Fibroblast of mammary gland (primary cell): ENCODE results near the gene C1QL3.

ENCODE experiments used
- DNase-seq: peaks from one replicate; pipeline ENCODE4 v3.0.0-alpha.2; 2010; ENCODE audit warnings: low read depth
- H3K4me3 ChIP-seq: 2 replicates; pipeline ENCODE4 v1.5.1; 2011; ENCODE audit warnings: low read depth, mild to moderate bottlenecking, low read length, moderate library complexity; ENCODE audit not compliant: control insufficient read depth
- TF ChIP-seq, protein P1 (sequence below): conservative IDR thresholded peaks from 2 replicates; pipeline ENCODE4 v1.5.1; 2011; ENCODE audit warnings: low read depth, low read length, inconsistent platforms; ENCODE audit not compliant: control insufficient read depth, insufficient read depth

The C1QL3 gene

DNA sequence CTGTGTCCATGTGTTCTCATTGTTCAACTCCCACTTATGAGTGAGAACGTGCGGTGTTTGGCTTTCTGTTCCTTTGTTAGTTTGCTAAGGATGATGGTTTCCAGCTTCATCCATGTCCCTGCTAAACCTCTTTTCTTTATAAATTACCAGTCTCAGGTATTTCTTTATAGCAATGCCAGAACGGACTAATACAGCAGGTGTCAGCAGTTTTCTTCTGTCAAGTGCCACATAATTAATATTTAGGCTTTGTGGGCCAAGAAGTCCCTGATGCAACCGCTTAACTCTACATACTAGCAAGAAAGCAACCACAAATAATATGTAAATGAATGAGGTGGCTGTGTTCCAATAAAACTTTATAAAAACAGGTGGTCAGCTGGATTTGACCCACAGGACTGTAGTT lies 26.3 kb upstream of the C1QL3 start:
- DNase-seq = no peak
- TF ChIP-seq, protein P1, sequence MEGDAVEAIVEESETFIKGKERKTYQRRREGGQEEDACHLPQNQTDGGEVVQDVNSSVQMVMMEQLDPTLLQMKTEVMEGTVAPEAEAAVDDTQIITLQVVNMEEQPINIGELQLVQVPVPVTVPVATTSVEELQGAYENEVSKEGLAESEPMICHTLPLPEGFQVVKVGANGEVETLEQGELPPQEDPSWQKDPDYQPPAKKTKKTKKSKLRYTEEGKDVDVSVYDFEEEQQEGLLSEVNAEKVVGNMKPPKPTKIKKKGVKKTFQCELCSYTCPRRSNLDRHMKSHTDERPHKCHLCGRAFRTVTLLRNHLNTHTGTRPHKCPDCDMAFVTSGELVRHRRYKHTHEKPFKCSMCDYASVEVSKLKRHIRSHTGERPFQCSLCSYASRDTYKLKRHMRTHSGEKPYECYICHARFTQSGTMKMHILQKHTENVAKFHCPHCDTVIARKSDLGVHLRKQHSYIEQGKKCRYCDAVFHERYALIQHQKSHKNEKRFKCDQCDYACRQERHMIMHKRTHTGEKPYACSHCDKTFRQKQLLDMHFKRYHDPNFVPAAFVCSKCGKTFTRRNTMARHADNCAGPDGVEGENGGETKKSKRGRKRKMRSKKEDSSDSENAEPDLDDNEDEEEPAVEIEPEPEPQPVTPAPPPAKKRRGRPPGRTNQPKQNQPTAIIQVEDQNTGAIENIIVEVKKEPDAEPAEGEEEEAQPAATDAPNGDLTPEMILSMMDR = no peak
- no peak overlapping the region for H3K4me3 ChIP-seq

DNA sequence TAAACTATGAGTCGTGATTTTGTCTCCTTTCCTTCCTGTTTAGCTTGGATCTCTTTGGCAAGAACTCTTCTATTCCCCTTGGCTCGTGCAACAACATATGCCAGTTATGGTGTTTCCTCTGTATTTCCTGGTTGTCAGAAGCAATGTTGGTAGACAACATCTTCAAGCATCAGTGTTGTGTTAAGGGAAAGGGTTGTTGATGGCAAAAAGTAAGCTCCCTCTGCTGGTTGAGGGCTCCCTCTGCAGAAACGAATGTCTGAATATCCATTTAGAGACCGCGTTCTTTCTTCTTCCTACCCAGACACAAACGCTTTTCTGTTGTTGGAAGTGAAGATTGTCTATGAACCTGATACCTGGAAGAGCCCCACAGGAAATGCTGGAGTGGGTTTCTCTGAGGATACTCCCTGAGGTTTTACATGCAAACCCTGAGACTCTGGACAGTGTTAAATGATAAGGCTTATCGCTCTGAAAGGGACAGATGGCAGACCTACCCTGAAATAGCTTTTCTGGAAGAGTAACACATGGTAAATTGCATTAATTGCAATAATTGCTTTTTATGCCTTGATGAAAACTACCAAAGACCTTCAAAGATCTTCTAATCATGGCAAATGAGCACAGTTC lies 23.5 kb upstream of the C1QL3 start:
- peak; percentile 52 for DNase-seq
- no peak overlapping the region for H3K4me3 ChIP-seq
- TF ChIP-seq, protein P1 = peak; percentile 79

DNA sequence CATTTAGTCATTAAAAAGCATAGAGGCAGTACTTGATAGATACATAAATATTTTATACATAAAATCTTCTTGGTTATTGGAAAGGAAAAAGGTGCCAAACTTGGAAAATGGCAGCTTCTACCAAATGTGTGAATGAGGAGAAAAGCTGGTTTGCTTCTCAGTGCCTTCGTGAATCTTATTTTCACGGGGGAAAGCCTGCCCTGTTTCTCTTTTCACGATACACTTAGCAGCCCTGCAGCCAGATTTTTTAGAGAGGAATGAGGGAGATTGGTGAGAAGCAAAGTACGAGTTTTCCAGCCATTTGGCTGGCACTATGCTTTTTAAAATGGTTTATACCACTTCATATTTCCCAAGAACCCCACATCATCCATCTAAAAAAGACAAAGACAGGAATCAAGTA lies 22.9 kb upstream of the C1QL3 start:
- TF ChIP-seq, protein P1 = no peak
- DNase-seq = no peak
- H3K4me3 ChIP-seq = no peak overlapping the region

DNA sequence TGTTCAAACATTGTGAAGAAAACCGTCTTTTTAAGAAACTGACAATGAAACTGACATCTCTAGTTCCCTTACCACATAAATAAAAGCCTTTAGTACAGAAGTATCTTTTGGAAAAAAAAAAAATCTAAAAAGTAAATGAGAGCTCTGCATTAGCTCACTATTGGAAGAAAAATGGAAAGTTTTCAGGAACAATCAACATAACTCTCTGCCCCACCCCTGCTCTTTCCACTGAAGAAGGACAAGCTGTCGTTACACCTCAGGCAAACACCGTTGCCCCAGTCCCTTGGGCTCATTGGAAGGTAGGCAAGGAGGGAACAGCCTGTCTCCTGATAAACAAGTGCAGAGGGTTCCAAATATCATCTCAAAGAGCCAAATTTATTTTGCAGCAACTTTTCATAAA lies 22.4 kb upstream of the C1QL3 start:
- H3K4me3 ChIP-seq = no peak overlapping the region
- DNase-seq = no peak
- TF ChIP-seq, protein P1 = no peak

DNA sequence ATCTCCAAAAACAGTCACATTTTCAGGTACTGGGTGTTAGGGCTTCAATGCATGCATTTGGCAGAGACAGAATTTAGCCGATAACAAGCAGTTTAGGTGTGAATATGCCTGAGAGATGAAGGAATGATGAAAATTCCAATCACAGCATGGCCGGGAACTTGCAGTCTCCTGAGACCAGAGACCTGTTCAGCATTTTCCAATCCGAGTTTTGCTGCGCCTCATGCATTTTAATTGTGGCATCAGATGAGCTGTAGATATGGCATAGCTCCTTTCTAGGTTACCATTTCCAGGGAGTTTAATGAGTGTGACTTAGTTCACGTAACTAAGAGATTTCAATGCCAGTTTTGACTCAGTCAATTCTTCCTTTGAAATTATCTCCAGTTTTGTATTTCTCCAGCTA lies 14.5 kb upstream of the C1QL3 start:
- TF ChIP-seq, protein P1 = no peak
- DNase-seq = no peak
- H3K4me3 ChIP-seq = no peak overlapping the region

DNA sequence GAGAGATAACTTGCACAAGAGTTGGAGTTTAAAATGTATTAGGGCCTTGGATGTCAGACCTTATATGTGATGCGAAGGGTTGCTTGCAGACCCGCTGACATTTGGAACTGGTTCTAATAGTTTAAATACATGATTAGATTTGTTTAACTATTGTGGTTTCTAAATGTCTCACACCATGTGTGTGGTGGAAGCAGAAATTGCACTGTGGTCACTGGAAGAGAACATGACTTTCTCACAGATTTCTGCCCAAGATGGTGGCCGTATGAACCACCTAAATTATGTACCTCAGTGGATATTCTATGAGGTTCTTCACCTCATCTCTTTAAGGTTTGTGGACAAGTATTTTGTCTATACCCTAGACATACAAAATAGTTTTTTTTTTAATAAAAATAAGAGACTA lies 8.2 kb upstream of the C1QL3 start:
- no peak overlapping the region for H3K4me3 ChIP-seq
- TF ChIP-seq, protein P1 = no peak
- no peak for DNase-seq

DNA sequence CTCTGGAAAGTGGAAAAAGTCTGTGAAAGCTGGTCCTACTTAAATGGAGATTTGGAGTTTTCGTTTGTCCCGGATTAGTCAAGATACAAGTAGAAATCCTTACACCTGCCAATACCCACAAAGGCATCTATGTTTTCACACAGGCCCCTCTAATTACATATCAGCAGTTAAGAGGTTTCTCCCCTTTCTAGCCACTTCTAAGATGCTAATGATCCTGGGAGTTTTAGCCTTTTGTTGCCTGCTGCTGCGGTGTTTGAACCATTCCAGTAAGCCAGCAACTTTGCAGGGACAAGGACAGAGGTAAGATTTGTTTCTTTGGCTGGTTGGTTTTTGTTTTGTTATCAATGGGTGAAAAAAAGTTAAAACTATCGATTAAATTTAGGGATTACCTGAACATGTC lies 5.8 kb upstream of the C1QL3 start:
- TF ChIP-seq, protein P1 = no peak
- DNase-seq = no peak

More for the DNA sequence above, 5.8 kb upstream of the C1QL3 start:
- no peak overlapping the region for H3K4me3 ChIP-seq
